ENCODE measurements around the gene TNFRSF8. TPM values are rescaled to one million over a fixed set of nuclear protein-coding genes. Genes with fewer than 3 reads are reported as not detected.
"Not testable (repeated sequence)": the region's sequence is repeated elsewhere in the genome, so short reads cannot be mapped to it uniquely, and the experiment has no call there.

The TNFRSF8 gene
- total and polyA plus RNA-seq, 2 donors (not counting 1 experiment from before 2014, with no cell fraction given), result 0.36 to 0.57 TPM

DNA sequence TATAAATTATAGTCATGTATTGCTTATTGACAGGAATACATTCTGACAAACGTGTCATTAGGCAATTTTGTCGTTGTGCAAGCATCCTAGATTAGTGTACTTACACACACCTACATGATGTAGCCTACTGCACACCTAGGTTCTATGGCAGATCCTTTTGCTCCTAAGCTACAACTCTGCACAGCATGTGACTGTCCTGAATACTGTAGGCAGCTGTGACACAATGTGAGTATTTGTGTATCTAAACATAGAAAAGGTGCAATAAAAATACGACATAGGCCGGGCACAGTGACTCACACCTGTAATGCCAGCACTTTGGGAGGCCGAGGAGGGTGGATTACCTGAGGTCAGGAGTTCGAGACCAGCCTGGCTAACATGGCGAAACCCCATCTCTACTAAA, 36.5 kb downstream of the TNFRSF8 start:
- POLR2A ChIA-PET, result no interaction called here

DNA sequence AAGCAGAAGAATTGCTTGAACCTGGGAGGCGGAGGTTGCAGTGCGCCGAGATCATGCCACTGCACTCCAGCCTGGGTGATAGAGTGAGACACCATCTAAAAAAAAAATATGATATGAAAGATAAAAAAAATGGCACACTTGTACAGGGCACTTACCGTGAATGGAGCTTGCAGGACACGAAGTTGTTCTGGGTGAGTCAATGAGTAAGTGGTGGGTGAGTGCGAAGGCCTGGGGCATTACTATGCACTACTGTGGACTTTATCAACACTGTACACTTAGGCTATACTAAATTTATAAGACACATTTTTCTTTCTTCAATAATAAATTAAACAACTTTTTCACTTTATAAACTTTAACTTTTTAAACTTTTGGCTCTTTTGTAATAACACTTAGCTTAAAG, 37.0 kb downstream of the TNFRSF8 start:
- POLR2A ChIA-PET, result no interaction called here
- WGBS (ENCODE audit: insufficient coverage), result no CpG with 5 or more reads among the region's 6 CpGs
- intact Hi-C loops (cut with micrococcal nuclease), result no loop called here
- Histone ChIP-seq H3K4me1 (ENCODE audit: control insufficient read depth in 2 of 2, insufficient read depth in 2 of 2, low read length in 2 of 2) (no peaks in the 10 kb centered on the region), H3K9ac (ENCODE audit: low read length) (no peak overlapping the region), H4K20me1 (ENCODE audit: control insufficient read depth, insufficient read depth, low read length, poor library complexity, severe bottlenecking) (no peaks in the 10 kb centered on the region), H3K27ac (ENCODE audit: low read length in 2 of 2) (no peak overlapping the region), H3K9me3 (ENCODE audit: control extremely low read depth in 1 of 3, control insufficient read depth in 2 of 3, insufficient read depth in 1 of 3, low read length in 2 of 3) (peaks cover 2 to 3% (median 3%) of the 10 kb centered on the region in 3 donors), H3K4me2 (replicated peaks; ENCODE audit: low read depth, low read length, poor library complexity, severe bottlenecking) (no peak overlapping the region), H2AFZ (ENCODE audit: insufficient read depth, low read depth, low read length, poor library complexity, severe bottlenecking) (no peak overlapping the region), H3K79me2 (ENCODE audit: control insufficient read depth, insufficient read depth, low read length) (no peaks in the 10 kb centered on the region), H3K36me3 (replicated peaks in 1 of 2; ENCODE audit: control extremely low read depth in 1 of 2, control insufficient read depth in 1 of 2, extremely low read depth in 1 of 2, insufficient read depth in 2 of 2, low read length in 1 of 2) (no peaks in the 10 kb centered on the region), H3K4me3 (ENCODE audit: control extremely low read depth in 1 of 5, extremely low read depth in 1 of 5, insufficient read depth in 1 of 5, low read depth in 2 of 5, low read length in 4 of 5) (no peak overlapping the region), H3K27me3 (replicated peaks in 1 of 4; ENCODE audit: control extremely low read depth in 1 of 4, control insufficient read depth in 3 of 4, insufficient read depth in 4 of 4, low read length in 3 of 4) (no peaks in the 10 kb centered on the region)
- DNase-seq (no peak), ATAC-seq (ENCODE audit: low read depth) (no peak)
- Mint-ChIP-seq H3K27ac (no peak overlapping the region), H3K4me1 (no peaks in the 10 kb centered on the region), H3K9me3 (ENCODE audit: insufficient read depth) (no peaks in the 10 kb centered on the region), H3K27me3 (no peaks in the 10 kb centered on the region), H3K4me3 (no peak overlapping the region)
- TF ChIP-seq CTCF (IDR thresholded peaks at IDR 0.05), result no peak
- TF ChIP-seq EZH2 (IDR thresholded peaks at IDR 0.05; ENCODE audit: borderline replicate concordance, insufficient read depth, low read depth, low read length, poor library complexity, severe bottlenecking), result no peak
- CTCF ChIA-PET, result interaction anchor here (2.1 kb wide), 1 partner anchor 18 kb away, joined by 5 read pairs; no protein-coding TSS in a partner anchor

More for the DNA sequence above, 36.5 kb downstream of the TNFRSF8 start:
- Histone ChIP-seq H3K9ac (ENCODE audit: low read length) (no peak overlapping the region), H3K4me2 (replicated peaks; ENCODE audit: low read depth, low read length, poor library complexity, severe bottlenecking) (no peak overlapping the region), H3K4me3 (ENCODE audit: control extremely low read depth in 1 of 5, extremely low read depth in 1 of 5, insufficient read depth in 1 of 5, low read depth in 2 of 5, low read length in 4 of 5) (no peak overlapping the region), H3K79me2 (ENCODE audit: control insufficient read depth, insufficient read depth, low read length) (no peaks in the 10 kb centered on the region), H3K4me1 (ENCODE audit: control insufficient read depth in 2 of 2, insufficient read depth in 2 of 2, low read length in 2 of 2) (no peaks in the 10 kb centered on the region), H3K27ac (ENCODE audit: low read length in 2 of 2) (no peak overlapping the region), H3K36me3 (replicated peaks in 1 of 2; ENCODE audit: control extremely low read depth in 1 of 2, control insufficient read depth in 1 of 2, extremely low read depth in 1 of 2, insufficient read depth in 2 of 2, low read length in 1 of 2) (no peaks in the 10 kb centered on the region), H4K20me1 (ENCODE audit: control insufficient read depth, insufficient read depth, low read length, poor library complexity, severe bottlenecking) (no peaks in the 10 kb centered on the region), H2AFZ (ENCODE audit: insufficient read depth, low read depth, low read length, poor library complexity, severe bottlenecking) (no peak overlapping the region), H3K27me3 (replicated peaks in 1 of 4; ENCODE audit: control extremely low read depth in 1 of 4, control insufficient read depth in 3 of 4, insufficient read depth in 4 of 4, low read length in 3 of 4) (no peaks in the 10 kb centered on the region), H3K9me3 (ENCODE audit: control extremely low read depth in 1 of 3, control insufficient read depth in 2 of 3, insufficient read depth in 1 of 3, low read length in 2 of 3) (peaks cover 2 to 3% (median 3%) of the 10 kb centered on the region in 3 donors)
- H3K4me3 Mint-ChIP-seq, result no peak overlapping the region
- H3K27me3 Mint-ChIP-seq, result no peaks in the 10 kb centered on the region
- 93% methylated on average over 5 of the region's 7 CpGs for WGBS (ENCODE audit: insufficient coverage)
- TF ChIP-seq CTCF (IDR thresholded peaks at IDR 0.05) (no peak), EZH2 (IDR thresholded peaks at IDR 0.05; ENCODE audit: borderline replicate concordance, insufficient read depth, low read depth, low read length, poor library complexity, severe bottlenecking) (no peak)
- H3K4me1 Mint-ChIP-seq, result no peaks in the 10 kb centered on the region
- CTCF ChIA-PET, result interaction anchor here (2.1 kb wide), 1 partner anchor 19 kb away, joined by 5 read pairs; no protein-coding TSS in a partner anchor
- H3K9me3 Mint-ChIP-seq (ENCODE audit: insufficient read depth), result no peaks in the 10 kb centered on the region
- intact Hi-C loops (cut with micrococcal nuclease), result no loop called here
- no peak overlapping the region for H3K27ac Mint-ChIP-seq
- ATAC-seq (ENCODE audit: low read depth) (no peak), DNase-seq (no peak)

DNA sequence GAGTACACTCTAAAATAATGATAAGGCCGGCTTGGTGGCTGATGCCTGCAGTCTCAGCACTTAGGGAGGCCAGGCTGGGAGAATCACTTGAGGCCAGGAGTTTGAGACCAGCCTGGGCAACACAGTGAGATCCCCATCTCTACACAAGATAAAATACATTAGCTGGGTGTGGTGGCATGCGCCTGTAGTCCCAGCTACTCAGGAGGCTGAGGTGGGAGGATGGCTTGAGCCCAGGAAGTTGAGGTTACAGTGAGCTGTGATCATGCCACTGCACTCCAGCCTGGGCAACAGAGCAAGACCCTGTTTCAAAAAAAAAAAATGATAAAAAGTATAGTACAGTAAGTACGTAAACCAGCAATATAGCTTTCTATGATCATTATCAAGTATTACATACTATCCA, 38.0 kb downstream of the TNFRSF8 start:
- H3K4me3 ChIP-seq (ENCODE audit: control extremely low read depth in 1 of 5, extremely low read depth in 1 of 5, insufficient read depth in 1 of 5, low read depth in 2 of 5, low read length in 4 of 5); H3K27ac ChIP-seq (ENCODE audit: low read length in 2 of 2); H3K27me3 Mint-ChIP-seq; H3K79me2 ChIP-seq (ENCODE audit: control insufficient read depth, insufficient read depth, low read length); DNase-seq; H3K4me1 Mint-ChIP-seq; H3K9me3 Mint-ChIP-seq (ENCODE audit: insufficient read depth); H3K27ac Mint-ChIP-seq; H2AFZ ChIP-seq (ENCODE audit: insufficient read depth, low read depth, low read length, poor library complexity, severe bottlenecking); H3K4me2 ChIP-seq (replicated peaks; ENCODE audit: low read depth, low read length, poor library complexity, severe bottlenecking); H3K27me3 ChIP-seq (replicated peaks in 1 of 4; ENCODE audit: control extremely low read depth in 1 of 4, control insufficient read depth in 3 of 4, insufficient read depth in 4 of 4, low read length in 3 of 4); H3K9ac ChIP-seq (ENCODE audit: low read length); H4K20me1 ChIP-seq (ENCODE audit: control insufficient read depth, insufficient read depth, low read length, poor library complexity, severe bottlenecking); POLR2A ChIA-PET; intact Hi-C loops (cut with micrococcal nuclease); H3K4me3 Mint-ChIP-seq; ATAC-seq (ENCODE audit: low read depth); H3K4me1 ChIP-seq (ENCODE audit: control insufficient read depth in 2 of 2, insufficient read depth in 2 of 2, low read length in 2 of 2); H3K36me3 ChIP-seq (replicated peaks in 1 of 2; ENCODE audit: control extremely low read depth in 1 of 2, control insufficient read depth in 1 of 2, extremely low read depth in 1 of 2, insufficient read depth in 2 of 2, low read length in 1 of 2); H3K9me3 ChIP-seq (ENCODE audit: control extremely low read depth in 1 of 3, control insufficient read depth in 2 of 3, insufficient read depth in 1 of 3, low read length in 2 of 3): not testable (repeated sequence)
- 71% methylated on average over 1 of the region's 3 CpGs for WGBS (ENCODE audit: insufficient coverage)
- CTCF ChIA-PET, result interaction anchor here (0.7 to 2.1 kb wide), 2 partner anchors 17 to 23 kb away, joined by 3 to 5 read pairs; no protein-coding TSS in a partner anchor
